Hepatocyte (in vitro differentiated cells): ENCODE results near the gene FAM9C.

ENCODE experiments used
- EZH2 ChIP-seq: fragments of 200-600 bp; sonication (generic); IDR thresholded peaks from 2 replicates; pipeline ENCODE4 v1.6.1; 2016; ENCODE audit warnings: antibody characterized with exemption, mild to moderate bottlenecking, borderline replicate concordance
- TF ChIP-seq, protein P1 (sequence below): fragments of 200-600 bp; sonication (generic); IDR thresholded peaks from 2 replicates; pipeline ENCODE4 v1.5.1; 2016; ENCODE audit warnings: antibody characterized with exemption, mild to moderate bottlenecking; ENCODE audit not compliant: poor library complexity

DNA sequence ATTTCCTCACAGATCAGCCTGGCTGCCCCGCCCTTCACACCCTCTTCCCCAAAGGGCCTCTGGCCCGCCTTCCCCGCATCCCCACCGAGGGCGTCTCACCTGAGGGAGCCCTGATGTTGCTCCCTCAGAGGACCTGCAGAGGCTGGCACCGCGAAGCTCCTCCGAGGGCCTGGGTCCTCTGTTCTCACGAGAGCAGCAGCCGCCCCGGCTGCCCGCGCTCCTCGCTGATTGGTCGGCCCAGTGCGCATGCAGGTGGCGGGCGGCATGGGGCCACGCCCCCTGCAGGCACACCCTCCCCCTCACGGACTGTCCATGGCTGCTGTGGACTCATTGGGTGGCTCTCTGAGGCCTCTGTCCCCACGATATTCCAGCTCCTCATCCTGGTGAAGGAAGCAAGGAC lies at the start of gene FAM9C:
- TF ChIP-seq, protein P1, sequence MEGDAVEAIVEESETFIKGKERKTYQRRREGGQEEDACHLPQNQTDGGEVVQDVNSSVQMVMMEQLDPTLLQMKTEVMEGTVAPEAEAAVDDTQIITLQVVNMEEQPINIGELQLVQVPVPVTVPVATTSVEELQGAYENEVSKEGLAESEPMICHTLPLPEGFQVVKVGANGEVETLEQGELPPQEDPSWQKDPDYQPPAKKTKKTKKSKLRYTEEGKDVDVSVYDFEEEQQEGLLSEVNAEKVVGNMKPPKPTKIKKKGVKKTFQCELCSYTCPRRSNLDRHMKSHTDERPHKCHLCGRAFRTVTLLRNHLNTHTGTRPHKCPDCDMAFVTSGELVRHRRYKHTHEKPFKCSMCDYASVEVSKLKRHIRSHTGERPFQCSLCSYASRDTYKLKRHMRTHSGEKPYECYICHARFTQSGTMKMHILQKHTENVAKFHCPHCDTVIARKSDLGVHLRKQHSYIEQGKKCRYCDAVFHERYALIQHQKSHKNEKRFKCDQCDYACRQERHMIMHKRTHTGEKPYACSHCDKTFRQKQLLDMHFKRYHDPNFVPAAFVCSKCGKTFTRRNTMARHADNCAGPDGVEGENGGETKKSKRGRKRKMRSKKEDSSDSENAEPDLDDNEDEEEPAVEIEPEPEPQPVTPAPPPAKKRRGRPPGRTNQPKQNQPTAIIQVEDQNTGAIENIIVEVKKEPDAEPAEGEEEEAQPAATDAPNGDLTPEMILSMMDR: no peak
- TF ChIP-seq EZH2: no peak
